GM03348 (cell line): ENCODE results near the gene IFT88.

Experiments used
- DNase-seq: peaks from one replicate; pipeline ENCODE4 v3.0.0; 2012; ENCODE audit warnings: low spot score

Gene IFT88

GRCh38 chr13:20566898-20567874 is at the start of gene IFT88:
IFT88 (plus strand) TSS chr13:20567157; CDS start chr13:20574386, 7,229 bp downstream.
- peak; percentile 96 for DNase-seq

- DNase-seq = no peak
These were observed 48.3 kb upstream of the IFT88 start for GRCh38 chr13:20518660-20519100.

GRCh38 chr13:20519875-20520274 is 47.1 kb upstream of the IFT88 start:
- no peak for DNase-seq

GRCh38 chr13:20521364-20522115 is 45.4 kb upstream of the IFT88 start:
- DNase-seq = no peak

- DNase-seq = peak; percentile 24
These were observed 41.8 kb upstream of the IFT88 start for GRCh38 chr13:20525144-20525600.

GRCh38 chr13:20525601-20526544 is 41.1 kb upstream of the IFT88 start, which contains the start of gene CRYL1:
CRYL1 (minus strand) TSS chr13:20525857; CDS start chr13:20525794, 63 bp downstream.
- peak; percentile 96 for DNase-seq

- peak; percentile 14 for DNase-seq
These were observed 40.3 kb upstream of the IFT88 start for GRCh38 chr13:20526664-20527063.

GRCh38 chr13:20528452-20528851 is 38.5 kb upstream of the IFT88 start:
- no peak for DNase-seq

GRCh38 chr13:20534038-20534608 is 32.8 kb upstream of the IFT88 start:
- no peak for DNase-seq

- no peak for DNase-seq
These were observed 30.0 kb upstream of the IFT88 start for GRCh38 chr13:20536992-20537391.

GRCh38 chr13:20544201-20544923 is 22.6 kb upstream of the IFT88 start:
- DNase-seq = no peak

GRCh38 chr13:20546556-20546955 is 20.4 kb upstream of the IFT88 start:
- DNase-seq = no peak

- DNase-seq = no peak
These were observed 19.5 kb upstream of the IFT88 start for GRCh38 chr13:20547479-20547908.

- no peak for DNase-seq
These were observed 16.2 kb upstream of the IFT88 start for GRCh38 chr13:20550799-20551198.

- DNase-seq = no peak
These were observed 13.6 kb upstream of the IFT88 start for GRCh38 chr13:20553311-20553710.

GRCh38 chr13:20558982-20559381 is 8.0 kb upstream of the IFT88 start:
- no peak for DNase-seq

- no peak for DNase-seq
These were observed 7.1 kb upstream of the IFT88 start for GRCh38 chr13:20559659-20560356.

- no peak for DNase-seq
These were observed 5.2 kb upstream of the IFT88 start for GRCh38 chr13:20561741-20562140.

GRCh38 chr13:20565115-20565736 is 1.7 kb upstream of the IFT88 start:
- no peak for DNase-seq
